Muscle of leg (tissue), 11 donors: ENCODE results near the gene PPIE. TPM values are rescaled to one million over a fixed set of nuclear protein-coding genes. Genes with fewer than 3 reads are reported as not detected.

Experiments
- DNase-seq: peaks from one replicate; pipeline ENCODE4 v3.0.0; 2013
- H3K27ac ChIP-seq: one replicate; pipeline ENCODE4 v1.5.1; 2013; ENCODE audit warnings: mild to moderate bottlenecking, low read length, control low read depth
- H3K27me3 ChIP-seq: one replicate; pipeline ENCODE4 v1.6.1; 2013; ENCODE audit warnings: low read length; ENCODE audit not compliant: control insufficient read depth, insufficient read depth
- H3K36me3 ChIP-seq: one replicate; pipeline ENCODE4 v1.6.1; 2013; ENCODE audit warnings: low read length; ENCODE audit not compliant: control insufficient read depth, insufficient read depth
- H3K4me1 ChIP-seq: one replicate; pipeline ENCODE4 v1.6.1; 2013; ENCODE audit warnings: low read length; ENCODE audit not compliant: control insufficient read depth, insufficient read depth
- H3K4me3 ChIP-seq: one replicate; pipeline ENCODE4 v1.5.1; 2013; ENCODE audit warnings: low read length, control low read depth
- H3K9me3 ChIP-seq: replicated peaks from 2 replicates; pipeline ENCODE4 v1.6.1; 2013; ENCODE audit warnings: low read depth, low read length; ENCODE audit not compliant: control insufficient read depth
- WGBS: methylation state at CpG from one replicate; pipeline ENCODE4 v1.1.5; 2013; ENCODE audit warnings: missing lambda C conversion rate; ENCODE audit not compliant: insufficient coverage; 5-methylcytosine and 5-hydroxymethylcytosine counted together
- polyA plus RNA-seq, 8 donors: library from polyadenylated mRNA; unstranded; fragments of 120-200 nt; gene quantifications; one replicate each; pipeline versions ENCODE4 v1.2.1 to v1.2.3, GENCODE V29; 2013; ENCODE audit warnings: inconsistent platforms in 1 of 8, low replicate concordance in 1 of 8; ENCODE audit not compliant: insufficient read length in 8 of 8, insufficient read depth in 1 of 8
- total RNA-seq: library from RNA; stranded (reverse); fragments of 120-200 nt; gene quantifications from one replicate; pipeline ENCODE4 v1.2.4, GENCODE V29; 2013

Gene PPIE
- total and polyA plus RNA-seq, 9 donors = 35.3 to 48.6 (median 43.1) TPM

DNA sequence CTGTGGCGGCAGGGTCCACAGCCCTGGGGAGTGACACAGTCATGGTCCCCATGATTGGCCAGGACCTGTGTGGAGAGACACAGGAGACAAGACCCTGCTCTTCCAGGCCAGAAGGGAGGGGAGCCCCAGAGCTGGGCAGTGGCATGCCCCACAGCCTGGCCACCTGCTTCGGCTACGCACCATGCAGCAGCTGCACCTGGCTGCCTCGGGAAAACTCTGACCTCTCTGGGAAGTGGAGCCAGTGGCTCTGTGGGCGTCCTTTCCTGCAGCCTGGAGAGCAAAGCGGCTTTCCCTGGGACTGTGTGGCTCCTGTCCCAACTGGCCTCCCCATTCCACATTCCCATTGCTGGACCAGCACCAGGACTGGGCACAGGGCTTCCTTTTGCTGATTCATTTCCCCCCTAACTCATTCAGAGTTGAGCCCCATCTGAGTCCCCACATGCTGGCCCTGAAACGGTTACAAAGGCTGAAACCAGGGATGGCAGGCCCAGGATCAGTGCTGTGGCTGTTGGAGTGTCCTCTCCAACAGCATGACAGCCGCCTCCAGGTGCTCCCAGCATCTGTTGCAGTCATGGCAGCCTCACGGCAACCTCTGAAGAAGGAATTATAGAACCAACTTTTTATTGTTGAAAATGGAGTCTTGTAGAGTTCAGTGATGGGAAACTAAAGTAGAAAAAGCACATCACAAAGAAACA is 17.4 kb downstream of the PPIE start:
- 90% methylated on average over 7 of the region's 9 CpGs for WGBS
- Histone ChIP-seq H3K27me3 (no peaks in the 10 kb centered on the region), H3K9me3 (no peaks in the 10 kb centered on the region), H3K27ac (no peak overlapping the region), H3K4me1 (no peaks in the 10 kb centered on the region), H3K36me3 (peaks cover 66% of the 10 kb centered on the region), H3K4me3 (no peak overlapping the region)
- DNase-seq = no peak

GRCh38 chr1:39757501-39757900 is 18.8 kb downstream of the PPIE start:
- no peaks in the 10 kb centered on the region for H3K4me1 ChIP-seq
- WGBS = 83% methylated on average over 2 of the region's 5 CpGs
- no peak overlapping the region for H3K27ac ChIP-seq
- H3K36me3 ChIP-seq = peaks cover 52% of the 10 kb centered on the region
- no peak overlapping the region for H3K4me3 ChIP-seq
- DNase-seq = no peak
- no peaks in the 10 kb centered on the region for H3K27me3 ChIP-seq
- H3K9me3 ChIP-seq = no peaks in the 10 kb centered on the region

DNA sequence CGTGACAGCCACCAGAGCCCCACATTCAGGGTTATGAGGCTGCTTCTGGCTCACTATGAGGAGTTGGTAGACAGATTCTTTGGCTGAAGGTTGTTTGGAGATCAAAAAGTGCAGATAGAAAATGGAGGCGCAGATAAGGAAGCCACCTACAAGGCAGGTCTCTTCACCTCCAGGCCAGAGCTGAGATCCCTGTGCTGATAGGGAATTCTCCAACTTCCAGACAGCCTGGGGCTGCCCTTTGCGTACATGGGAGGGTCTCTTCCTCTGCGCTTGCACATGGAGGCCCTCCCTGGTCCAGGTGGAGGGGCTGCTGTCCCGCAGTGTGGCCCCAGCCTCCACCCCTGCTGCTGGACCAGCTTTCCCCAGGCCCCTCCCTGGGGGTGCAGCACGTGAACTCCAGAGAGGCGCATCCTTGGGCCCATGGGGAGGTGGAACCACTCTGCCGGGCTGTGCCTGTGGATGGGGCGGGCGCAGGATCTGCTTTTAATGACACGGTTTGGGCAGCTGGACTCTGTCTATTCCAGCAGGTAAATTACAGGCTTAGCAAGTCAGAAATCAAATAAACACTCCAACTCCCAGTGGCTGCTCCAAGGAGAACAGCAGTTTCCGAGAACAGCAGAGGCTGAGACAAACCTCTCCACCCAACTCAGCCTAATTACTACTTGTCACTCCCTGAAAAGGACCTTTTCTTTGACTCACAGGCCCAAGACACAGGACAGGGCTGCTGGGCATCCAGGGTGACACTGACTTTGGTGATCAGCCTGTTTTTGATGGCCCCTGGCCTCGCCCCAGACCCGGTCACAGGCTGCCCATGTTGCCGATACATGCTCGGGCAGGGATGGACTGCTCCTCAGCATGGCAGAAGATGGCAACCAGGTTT is 20.1 kb downstream of the PPIE start:
- H3K36me3 ChIP-seq = peaks cover 40% of the 10 kb centered on the region
- WGBS = 84% methylated on average over 11 of the region's 16 CpGs
- no peak for DNase-seq
- no peak overlapping the region for H3K4me3 ChIP-seq
- no peaks in the 10 kb centered on the region for H3K27me3 ChIP-seq
- H3K9me3 ChIP-seq = no peaks in the 10 kb centered on the region
- H3K4me1 ChIP-seq = no peaks in the 10 kb centered on the region
- H3K27ac ChIP-seq = no peak overlapping the region

DNA sequence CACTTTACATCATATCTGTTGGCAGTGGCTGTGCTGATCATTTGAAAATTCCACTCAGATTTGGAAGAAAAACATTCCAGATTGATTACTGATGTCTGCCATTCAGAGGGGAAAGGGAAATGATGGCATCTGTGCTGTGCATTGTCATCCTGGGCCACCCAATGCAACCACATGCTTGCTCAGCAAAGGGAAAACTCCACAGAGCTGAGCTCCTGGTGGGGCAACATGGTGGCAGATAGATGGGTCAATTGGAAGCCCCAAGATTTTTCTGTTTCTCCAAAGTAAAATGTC is 20.7 kb downstream of the PPIE start:
- Histone ChIP-seq H3K27ac (no peak overlapping the region), H3K36me3 (peaks cover 35% of the 10 kb centered on the region), H3K9me3 (no peaks in the 10 kb centered on the region), H3K27me3 (no peaks in the 10 kb centered on the region), H3K4me1 (no peaks in the 10 kb centered on the region), H3K4me3 (no peak overlapping the region)
- no peak for DNase-seq

DNA sequence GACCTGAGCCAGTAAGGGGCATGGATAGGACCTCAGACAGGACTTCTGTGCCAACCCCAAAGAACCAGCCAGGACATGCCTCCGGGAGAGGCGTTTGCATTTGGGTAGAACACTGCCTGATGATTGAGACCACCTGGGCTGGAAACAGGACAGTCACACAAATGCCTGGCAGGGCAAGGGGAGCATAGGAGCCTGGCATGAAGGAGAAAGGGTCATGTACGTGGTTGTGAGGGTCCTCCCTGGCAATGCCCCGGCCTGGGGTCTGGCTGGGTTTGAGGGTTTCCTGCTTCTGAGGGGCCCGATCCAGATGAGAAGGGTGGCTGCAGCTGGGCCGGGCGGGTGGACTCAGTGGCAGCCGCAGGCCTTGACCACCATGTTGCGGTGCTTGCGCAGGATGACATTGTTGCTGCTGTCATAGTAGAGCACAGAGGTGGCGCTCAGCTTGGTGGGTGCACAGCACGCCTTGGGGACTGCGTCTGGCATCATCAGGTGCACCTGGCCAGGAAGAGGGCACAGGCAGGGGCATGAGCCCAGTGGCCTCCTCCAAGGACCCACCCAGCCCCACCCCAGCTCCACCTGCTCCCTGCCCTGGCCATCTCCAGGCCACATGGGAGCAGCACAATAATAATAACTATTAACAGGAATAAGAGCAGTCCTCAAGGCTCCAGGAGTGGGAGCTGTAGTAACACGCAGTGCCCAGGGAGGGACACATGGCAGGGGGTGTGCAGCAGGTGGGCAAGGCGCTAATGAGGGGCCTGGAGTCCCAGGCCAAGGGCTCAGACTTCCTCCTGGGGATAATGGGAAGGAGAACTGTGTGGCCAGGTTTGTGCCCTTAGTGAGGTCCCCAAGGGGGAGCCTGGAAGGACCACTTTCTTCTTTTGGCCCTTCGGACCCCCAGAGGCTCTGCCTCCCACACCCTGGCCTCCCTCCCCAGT is 21.7 kb downstream of the PPIE start:
- H3K27ac ChIP-seq = no peak overlapping the region
- WGBS = 96% methylated on average over 15 of the region's 16 CpGs
- no peaks in the 10 kb centered on the region for H3K4me1 ChIP-seq
- H3K4me3 ChIP-seq = no peak overlapping the region
- H3K36me3 ChIP-seq = peaks cover 26% of the 10 kb centered on the region
- H3K27me3 ChIP-seq = no peaks in the 10 kb centered on the region
- no peak for DNase-seq
- H3K9me3 ChIP-seq = no peaks in the 10 kb centered on the region

- DNase-seq = no peak
- Histone ChIP-seq H3K27ac (no peak overlapping the region), H3K9me3 (no peaks in the 10 kb centered on the region), H3K4me3 (no peak overlapping the region), H3K36me3 (peaks cover 19% of the 10 kb centered on the region), H3K27me3 (no peaks in the 10 kb centered on the region), H3K4me1 (no peaks in the 10 kb centered on the region)
- 82% methylated on average over 9 of the region's 9 CpGs for WGBS
Observed at GRCh38 chr1:39761016-39761415, 22.3 kb downstream of the PPIE start.

GRCh38 chr1:39761557-39762260 is 23.0 kb downstream of the PPIE start:
- no peaks in the 10 kb centered on the region for H3K9me3 ChIP-seq
- no peaks in the 10 kb centered on the region for H3K4me1 ChIP-seq
- no peak overlapping the region for H3K27ac ChIP-seq
- 54% methylated on average over 10 of the region's 16 CpGs for WGBS
- peaks cover 15% of the 10 kb centered on the region for H3K36me3 ChIP-seq
- no peak overlapping the region for H3K4me3 ChIP-seq
- H3K27me3 ChIP-seq = no peaks in the 10 kb centered on the region
- peak; percentile 37 for DNase-seq

- Histone ChIP-seq H3K27ac (no peak overlapping the region), H3K36me3 (peaks cover 8% of the 10 kb centered on the region), H3K4me1 (no peaks in the 10 kb centered on the region), H3K9me3 (no peaks in the 10 kb centered on the region), H3K4me3 (no peak overlapping the region), H3K27me3 (no peaks in the 10 kb centered on the region)
- 86% methylated on average over 12 of the region's 30 CpGs for WGBS
- DNase-seq = no peak
Observed at GRCh38 chr1:39762550-39763540, 24.2 kb downstream of the PPIE start.
